Measurements from ENCODE around the gene PPP2R2C.
A peak's percentile ranks its signal among the peaks of the same experiment; 100 is the strongest.

Gene PPP2R2C

DNA sequence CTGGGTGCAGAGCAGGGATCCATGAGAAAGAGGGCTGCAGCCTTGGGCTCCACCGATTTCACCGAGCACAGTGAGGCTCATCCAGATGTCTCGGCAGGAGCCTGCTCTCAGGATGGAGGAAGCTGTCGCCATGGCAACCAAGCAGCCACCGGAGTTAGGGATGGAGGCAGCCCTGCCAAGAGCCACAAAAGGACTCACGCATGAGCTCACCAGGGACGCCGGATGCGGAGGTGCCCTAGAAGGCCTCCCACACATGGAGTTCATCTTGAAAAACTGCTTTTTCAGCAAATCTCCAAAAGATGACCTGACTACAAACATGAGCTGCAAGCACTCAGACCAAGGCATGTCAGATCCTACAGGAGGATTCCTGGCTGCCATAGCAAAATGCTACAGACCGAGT lies 112.0 kb downstream of the PPP2R2C start:
- peak; percentile 62 for DNase-seq

DNA sequence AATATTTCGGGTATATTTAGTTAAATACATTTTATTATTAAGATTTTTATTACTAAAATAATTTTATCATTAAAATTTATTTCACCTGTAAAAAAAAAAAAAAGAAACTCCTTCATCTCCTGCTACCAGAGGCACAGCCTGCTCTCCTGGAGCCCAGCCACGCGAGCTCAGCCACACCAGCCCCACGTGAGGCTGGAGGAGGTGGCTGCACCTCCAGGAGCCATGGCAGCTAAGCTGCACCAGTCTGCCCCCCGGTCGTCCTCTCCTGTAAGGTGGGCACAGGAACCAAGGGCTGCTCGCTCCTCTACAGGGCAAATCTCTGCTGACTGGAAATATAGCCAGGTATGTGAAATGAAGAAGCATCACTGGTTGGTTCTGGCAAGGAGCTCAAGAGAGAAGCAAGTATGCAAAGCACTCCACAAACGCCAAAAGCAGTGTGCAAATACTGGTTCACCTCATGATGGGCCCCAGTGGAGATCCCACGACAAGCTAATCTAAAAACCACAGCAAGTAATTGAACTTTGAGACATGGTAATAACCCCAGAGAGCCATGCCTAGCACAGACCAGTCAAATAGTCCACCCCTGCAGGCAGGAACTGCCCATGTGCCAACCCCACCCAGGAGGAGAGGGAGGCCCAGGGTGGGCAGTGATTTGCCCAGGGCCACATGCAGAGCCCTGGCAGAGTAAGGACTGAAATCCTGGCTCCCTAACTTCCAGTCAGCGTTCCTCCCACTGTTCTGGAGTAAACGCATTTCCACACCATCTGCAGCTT lies 112.7 kb downstream of the PPP2R2C start:
- DNase-seq, result no peak

DNA sequence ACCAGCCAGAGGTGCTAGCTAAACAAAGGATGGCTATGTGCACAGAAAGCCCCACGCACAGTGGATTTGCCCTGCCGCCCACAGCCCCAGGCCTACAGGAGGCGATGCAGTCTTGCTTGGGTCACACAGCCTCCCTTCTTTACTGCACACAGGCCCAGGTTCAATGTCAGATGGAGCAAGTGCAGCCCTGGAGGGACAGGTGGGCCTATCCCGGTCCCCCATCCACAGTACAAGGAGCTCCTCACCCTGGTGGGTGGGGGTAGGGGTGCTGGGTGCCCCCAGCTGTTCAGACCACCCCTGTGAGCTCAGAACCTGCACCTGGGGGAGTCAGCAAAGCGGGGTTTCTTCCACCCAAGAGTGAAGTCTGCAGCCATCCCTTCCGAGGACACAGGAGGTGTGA lies 114.9 kb downstream of the PPP2R2C start:
- no peak for DNase-seq

DNA sequence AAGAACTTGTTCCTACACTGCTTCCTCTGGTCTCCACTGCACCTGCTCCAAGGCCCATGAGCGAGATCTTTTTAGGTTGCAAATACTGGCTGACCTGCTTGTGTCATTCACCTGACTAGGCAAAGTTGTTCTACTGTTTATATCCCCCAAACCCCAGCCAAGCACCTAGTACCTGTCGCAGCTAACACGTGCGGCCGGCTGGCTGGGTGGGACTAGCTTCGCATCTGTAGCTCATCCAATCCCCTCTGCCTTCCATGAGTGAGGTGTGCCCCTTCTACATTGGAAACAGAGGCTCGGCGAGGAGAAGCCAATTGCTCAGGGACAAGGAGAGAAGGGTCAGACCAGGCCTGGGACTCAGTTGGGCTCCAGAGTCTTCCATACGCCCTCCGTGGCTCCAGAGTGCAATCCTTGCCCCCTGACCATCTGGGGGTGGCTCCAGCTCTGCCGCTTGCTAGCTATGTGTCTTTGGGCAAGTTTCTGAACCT lies 116.3 kb downstream of the PPP2R2C start:
- no peak for DNase-seq

DNA sequence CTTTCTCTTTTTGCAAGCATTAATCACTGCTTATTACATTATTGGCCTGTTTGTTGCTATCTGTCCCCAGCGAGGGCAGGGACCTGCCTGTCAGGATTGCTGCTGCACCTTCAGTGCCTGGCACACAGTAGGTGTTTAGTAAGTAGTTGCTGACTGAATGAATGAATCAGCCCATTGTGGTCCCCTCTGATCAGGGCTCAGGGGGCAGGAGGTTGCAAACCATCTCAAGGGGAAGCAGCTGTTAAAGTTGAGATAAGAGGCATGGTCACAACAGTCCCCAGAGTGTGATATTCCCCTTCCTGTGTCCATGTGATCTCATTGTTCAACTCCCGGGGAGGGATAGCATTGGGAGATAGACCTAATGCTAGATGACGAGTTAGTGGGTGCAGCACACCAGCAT lies 117.4 kb downstream of the PPP2R2C start:
- DNase-seq, result peak; percentile 4

DNA sequence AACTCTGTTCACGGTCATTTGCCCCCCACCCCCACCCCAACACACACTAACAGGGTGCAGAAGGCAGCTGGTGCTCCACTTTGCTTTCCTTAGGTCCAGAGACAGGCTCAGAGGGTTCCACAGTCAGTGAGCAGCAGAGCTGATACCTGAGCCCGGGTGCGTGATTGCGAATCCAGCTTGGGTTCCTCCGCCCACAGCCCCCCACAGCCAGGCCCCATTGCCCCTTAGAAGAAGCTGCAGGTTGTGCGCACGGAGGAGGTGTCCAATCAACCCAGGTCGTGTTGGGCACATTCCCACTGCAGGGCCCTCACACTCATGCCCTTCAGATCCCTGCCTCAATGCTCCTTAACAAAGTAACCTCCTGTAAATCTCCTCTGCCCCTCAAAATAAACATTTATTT lies 117.8 kb downstream of the PPP2R2C start:
- DNase-seq, result no peak

DNA sequence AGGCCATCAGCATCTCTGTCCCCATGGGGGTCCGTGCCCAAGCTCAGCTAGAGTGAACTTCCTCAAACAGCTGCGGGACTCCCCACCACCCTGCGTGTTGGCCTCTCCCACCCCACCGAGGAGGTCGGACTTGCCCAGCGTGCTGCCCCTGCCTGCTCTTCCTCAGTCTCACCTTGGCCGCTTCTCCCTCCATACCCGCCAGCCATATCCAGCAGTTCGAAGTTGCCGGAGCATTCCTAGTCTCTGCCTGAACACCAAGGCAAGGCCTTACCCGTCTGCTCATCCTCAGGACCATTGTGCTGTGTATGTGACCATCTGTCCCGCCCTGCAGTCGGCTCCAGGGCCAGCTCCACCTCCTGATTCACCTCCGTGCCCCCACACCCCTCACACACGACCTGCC lies 118.3 kb downstream of the PPP2R2C start:
- no peak for DNase-seq

DNA sequence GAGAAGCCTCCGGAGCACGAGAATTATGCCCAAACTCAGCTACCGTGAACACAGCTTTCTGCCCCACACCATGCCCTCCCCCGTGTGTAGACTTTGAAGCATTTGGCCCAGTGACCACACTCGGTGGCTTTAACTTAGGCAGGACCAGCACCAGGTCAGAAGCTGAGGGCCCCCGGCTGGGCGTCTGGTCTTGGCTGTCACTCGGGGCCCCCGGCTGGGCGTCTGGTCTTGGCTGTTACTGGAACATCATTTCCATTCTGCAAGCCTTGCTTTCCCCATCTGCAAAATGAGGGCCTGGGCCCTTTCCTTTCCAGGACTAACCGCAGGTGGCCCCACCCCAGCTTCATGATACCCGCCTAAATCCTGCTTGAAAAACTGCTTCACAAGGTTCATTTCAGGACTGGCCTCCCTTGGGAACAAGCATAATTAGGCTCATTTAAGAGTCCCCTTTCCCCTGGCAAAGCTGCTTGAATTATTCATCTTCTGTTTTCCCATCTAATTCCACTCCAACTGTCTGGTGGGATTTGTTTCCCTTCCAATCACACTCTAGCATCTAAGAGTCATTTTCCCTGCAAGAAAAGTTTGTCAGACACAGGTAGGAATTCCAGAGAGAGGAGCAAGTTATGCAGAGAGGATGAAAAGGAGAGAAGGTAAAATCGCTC lies 120.3 kb downstream of the PPP2R2C start:
- DNase-seq, result peak; percentile 42

DNA sequence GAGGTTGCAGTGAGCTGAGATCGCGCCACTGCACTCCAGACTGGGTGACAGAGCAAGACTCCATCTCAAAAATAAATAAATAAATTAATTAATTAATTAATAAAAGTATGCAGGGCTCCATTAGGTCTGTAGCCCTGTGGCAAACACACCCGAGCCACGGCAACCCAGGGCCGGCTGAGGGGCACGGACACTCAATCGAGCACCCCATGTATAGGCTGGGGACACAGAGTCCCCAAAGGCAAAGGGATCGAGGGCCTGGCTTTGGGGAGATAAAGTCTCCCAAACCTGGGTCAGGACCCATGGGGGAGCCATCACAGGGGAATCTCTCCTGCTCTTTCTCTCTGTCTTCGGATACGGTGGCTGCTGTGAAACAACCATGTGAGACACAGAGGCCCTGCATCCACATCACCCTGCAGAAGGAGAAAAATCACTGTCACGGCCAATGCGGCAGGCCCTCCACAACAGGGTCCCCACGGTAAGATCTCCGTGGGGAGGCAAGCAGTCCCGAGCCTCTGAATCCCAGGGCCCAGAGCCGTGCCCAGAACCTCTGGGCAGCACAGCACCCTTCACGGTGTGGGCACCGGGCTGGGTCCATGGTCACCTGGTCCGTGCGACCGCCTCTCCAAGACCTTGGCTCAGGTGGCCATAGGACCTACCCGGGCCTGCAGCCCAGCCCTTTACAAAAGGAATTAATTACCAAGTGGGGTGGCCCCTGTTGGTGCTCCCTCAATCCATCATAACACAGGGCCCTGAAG lies 121.0 kb downstream of the PPP2R2C start:
- no peak for DNase-seq

DNA sequence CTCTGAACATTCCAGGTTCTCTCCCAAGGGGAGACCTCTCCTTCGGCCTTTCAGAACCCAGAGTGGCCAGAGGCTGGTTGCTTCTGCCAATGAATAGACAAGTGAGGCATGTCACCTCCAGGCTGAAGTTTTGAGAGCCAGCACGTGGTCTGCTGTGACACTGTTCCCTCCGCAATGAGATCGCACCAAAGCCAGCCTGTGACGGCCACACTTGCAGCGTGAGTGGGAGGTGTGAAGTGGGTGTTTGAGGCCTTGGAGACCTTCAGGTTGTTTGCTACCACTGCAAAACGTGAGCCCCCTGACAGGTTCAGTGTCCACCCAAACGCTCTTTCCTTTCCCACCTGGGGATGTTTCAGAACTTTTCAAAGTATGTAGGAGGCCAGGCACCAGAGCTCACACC lies 121.8 kb downstream of the PPP2R2C start:
- no peak for DNase-seq

DNA sequence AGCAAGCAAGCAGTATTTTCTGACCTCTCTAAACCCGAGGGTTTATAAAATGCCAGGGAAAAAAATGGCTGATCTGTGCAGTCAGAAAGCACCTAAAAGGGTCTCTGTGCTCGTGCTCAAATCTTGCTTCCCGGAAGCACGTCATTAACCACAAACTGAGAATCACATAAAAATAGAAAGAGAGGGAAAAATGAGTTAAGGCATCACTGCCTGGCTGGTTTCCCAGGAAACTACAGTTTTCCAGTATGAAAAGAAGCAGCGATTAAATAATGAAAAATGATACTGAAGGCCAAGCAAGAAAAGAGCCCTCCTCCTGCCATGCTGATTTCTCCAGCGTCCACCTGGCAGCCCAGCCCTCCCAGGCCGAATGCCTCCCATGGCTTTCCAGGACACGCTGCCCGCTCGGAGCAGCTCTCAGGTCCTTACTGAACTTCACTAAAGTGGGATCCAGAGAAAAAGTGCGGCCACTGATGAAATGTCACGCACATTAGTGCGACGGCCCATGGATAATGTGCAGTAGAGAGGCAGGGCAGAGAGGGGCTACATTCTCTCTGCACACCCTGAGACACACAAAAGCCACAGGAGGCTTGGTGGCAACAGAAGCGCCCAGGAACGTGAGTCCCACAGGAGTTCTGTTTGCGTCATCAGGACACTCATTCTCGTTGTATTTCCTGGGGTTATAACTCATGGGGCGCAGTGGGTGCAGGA lies 122.4 kb downstream of the PPP2R2C start:
- DNase-seq, result no peak

DNA sequence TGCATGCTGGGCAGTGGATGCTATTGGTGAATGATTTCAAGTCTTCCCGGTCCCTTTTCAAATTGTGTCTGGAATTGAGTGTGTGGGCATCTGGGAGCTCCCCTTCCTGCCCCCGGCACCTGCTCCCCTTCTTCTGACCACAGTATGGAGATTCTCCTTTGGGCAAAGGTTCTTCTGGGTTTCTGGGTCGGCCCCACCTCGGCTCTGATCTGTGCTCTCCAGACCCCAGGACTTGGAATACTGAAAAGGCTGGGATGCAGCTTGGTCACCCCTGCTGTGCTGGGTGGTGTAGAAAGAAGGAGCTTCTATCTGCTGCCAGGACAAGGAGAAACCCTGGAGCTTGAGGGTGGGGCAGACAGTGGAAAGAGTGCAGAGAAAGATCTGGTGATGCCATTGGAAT lies 124.0 kb downstream of the PPP2R2C start:
- DNase-seq, result no peak

DNA sequence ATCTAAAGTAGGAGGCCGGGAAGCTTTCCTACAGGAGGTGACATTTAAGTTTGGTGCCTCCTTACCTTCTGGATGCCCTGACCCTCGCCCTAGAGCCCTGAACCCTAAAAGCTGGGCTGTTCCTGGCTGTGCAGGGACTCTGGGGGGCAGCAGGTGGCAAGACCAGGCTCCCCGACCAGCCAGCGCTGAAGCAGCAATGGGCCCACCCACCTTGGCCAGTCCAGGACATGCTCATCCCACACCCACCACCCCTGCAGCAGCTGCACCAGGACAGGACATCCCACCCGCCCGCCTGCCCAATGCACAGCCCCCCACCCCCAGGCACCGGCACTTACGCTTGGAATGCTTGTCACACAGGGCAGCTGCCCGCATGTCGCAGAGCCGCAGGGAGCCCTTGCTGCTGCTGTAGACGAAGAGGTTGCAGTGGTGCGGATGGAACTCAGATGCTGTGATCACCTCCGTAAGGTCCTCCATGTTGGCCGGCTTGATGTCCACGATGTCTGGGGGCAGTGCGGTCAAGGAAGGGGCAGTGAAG lies 124.8 kb downstream of the PPP2R2C start:
- no peak for DNase-seq

DNA sequence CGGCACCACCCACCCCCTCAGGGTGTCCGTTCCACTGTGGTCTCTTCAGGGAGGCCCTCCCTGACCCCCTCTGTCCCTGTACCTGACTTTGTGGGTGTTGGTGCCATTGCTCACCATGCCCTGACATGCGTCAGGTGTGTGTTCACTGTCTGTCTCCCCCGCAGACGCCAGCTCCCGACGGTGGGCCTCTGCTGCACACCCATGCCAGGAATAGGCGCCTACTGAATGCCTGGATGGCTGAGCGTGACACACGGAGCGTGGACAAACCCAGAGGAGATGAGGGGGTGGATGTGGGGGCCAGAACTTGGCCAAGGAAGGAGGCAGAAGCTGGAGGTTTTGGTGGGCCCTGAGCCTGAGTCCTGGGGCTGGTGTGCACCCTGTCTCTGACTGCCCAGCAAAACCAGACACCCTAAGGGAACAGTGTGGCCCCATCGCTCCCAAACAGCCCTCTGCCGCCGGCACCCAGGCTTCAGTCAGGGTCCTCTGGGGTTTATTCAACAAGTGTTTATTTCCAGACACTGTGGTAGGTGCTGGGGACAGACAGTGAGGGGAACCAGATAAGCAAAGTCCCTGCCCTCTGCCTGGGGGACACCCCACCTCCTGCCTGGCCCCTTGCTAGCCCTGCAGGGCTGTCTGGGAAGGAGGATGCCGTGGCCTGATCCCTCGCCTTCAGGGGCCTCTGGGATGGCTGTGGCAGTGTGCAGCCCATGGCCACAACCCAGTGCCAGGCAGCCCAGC lies 125.9 kb downstream of the PPP2R2C start:
- no peak for DNase-seq

DNA sequence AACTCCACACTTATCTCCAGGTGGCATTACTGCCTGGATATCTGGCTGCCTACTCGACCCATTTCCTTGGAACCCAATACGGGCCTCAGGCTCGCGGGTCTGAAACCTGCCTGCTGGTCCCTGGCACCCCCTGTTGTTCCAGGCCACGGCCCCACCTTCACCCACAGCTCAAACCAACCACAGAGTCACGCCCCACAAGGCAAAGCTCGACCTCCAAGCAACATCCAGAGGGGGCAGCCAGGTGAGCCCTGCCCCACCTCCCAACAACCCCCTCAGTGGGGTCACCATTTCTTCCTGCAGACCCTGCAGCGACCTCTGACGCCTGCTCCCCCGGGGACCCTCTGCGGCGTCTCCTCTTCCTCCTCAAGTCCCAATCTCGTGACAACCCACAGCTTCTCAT lies 126.5 kb downstream of the PPP2R2C start:
- DNase-seq, result no peak

DNA sequence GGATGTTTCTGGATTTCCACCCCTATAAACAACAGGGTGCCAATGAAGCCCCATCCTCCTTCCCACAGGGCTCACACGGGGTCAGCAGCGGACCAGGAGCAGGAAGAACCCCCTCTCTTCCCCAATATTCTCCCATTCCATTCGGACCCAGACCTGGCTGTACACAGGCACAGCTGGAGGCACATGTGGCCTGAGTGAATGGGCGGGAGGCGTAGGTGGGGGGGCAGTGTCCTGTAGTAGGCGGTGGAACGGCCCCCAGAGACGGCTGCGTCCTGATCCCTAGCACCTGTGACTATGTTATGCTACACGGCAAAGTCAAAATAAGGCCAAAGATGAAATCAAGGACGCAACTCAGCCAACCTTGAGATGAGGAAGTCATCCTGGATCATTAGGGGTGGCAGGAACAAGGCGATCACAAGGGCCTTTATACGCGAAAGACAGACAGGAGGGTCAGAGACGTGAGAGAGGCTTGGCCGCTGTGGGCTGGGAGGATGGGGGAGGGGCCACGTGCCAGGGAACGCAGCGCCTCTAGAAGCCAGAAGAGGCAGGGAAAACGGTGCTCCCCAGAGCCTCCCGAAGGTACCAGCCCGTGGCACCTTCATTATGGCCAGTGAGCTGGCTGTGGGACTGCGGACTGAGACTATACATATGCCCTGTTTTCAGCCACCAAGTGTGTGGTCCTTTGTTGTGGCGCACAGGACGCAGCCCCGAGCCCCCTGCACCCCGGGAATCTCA lies 127.2 kb downstream of the PPP2R2C start:
- no peak for DNase-seq

DNA sequence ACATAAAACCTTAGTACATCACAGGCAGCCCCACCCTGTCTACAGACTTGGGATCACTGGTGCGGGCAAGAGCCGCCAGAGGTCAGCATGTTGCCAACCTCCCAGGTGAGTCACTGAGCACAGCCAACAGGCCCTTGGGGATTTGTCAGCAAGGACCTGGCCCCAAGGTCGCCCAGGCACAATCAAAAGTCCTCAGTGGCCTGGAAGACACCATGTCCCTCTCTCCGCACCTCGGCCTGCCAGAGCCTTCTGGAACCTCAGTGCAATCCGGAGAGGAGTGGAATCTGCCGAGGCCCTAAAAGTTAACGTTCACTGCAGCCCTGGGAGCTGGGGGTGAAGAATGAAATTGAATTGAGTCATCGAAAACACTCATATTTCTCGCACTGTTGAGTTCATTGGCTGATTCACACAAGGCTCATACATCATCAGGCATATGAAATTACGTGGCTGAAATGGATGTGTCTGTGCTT lies 128.4 kb downstream of the PPP2R2C start:
- no peak for DNase-seq

DNA sequence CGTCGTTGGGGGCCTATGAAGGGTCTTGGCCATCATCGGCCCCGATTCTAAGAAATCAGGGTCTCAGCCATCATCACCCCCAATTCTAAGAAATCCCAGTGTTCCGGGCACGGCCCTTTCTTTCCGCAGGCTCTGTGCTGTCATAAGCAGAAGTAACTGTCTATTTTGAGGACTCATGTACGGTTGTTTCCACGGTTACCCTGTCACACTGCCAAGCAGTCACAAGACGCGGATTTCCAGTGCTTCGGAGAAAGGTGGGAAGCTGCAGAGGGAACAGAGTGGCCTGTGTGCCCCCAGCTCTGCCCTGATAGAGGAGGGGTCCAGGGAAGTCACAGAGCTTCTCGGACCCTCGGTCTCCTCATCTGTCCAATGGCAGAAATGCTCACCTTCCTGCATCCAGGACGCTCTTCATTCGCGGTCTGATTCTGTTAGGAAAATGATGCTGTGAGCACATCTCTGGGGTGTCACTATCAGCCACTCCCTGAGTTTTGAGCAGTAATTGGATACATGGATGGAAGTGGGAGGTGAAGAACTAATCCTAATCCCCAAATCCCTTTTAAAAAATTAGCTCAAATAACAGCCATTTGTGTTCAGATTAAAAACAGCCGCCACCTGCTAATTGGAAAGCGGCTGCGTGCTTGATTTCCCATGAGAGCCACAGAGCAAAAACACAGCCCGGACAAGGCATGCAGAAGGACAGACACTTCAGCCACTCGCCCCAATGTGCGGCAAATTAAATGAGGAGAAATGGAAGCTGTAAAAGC lies 129.7 kb downstream of the PPP2R2C start:
- DNase-seq, result peak; percentile 34

DNA sequence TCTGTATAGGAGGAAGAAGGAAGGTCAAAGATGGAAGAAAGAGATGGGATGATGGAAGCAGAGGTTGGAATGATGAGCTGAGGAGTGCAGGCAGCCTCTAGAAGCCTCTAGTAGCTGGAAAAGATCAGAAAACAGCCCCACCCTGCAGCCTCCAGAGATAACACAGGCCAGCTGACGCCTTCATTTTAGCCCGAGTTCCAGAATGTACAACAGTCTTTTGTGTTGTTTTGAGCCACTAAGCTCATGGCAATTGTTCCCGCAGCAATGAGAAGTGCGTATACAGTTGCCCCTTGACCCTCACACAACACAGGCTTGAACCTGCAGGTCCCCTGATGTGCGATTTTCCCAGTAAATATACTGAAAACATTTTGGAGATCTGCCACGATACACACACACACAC lies 130.7 kb downstream of the PPP2R2C start:
- no peak for DNase-seq

DNA sequence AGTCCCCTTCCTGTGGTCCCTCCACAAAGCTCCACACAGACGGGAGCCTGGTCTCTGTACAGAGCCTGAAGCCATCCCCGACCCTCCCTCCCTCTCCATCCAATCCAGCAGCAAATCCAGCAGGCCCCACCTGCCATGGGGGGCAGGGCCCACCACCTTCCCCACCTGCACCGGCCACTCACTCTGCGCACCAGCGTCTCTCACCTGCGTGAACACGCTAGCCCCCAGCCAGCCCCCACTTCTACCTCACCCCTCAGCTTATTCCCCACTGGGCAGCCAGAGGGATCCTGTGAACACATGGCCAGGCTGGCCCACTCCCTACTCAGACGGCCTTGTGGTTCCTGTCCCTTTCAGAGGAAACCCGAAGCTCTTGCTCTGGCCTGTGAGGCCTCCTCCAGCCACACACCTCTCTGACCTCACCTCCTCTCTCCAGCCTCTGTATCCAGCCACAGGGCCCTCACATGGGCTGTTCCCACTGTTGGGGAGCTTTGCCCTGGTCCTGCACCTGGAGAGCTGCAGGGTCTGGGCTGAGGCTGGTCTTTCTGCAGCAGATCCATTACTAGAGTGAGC lies 131.9 kb downstream of the PPP2R2C start:
- no peak for DNase-seq
